Measurements from ENCODE around the gene KRTAP9-2.
"Not testable (repeated sequence)": the region's sequence is repeated elsewhere in the genome, so short reads cannot be mapped to it uniquely, and the experiment has no call there.

Gene KRTAP9-2

GRCh38 chr17:41226598-41227095 lies at the start of gene KRTAP9-2:
Gene KRTAP9-2, plus strand, starts transcription at chr17:41226648. Its CDS starts 7 bp downstream, at chr17:41226655.
- not testable (repeated sequence) for DNase-seq

- peak in 1 of 2 donors; percentile 12 for DNase-seq
Observed at GRCh38 chr17:41176744-41177387, 49.6 kb upstream of the KRTAP9-2 start.

- DNase-seq, result no peak
Observed at GRCh38 chr17:41177727-41178271, 48.6 kb upstream of the KRTAP9-2 start, which contains the start of gene KRTAP4-2. Gene KRTAP4-2, minus strand, starts transcription at chr17:41178221. Its CDS starts 57 bp downstream, at chr17:41178164.

- peak; percentile 21 to 58 for DNase-seq
Observed at GRCh38 chr17:41178341-41178740, 48.1 kb upstream of the KRTAP9-2 start.

GRCh38 chr17:41178843-41179616 lies 47.4 kb upstream of the KRTAP9-2 start:
- DNase-seq, result no peak

GRCh38 chr17:41184480-41184961 lies 41.9 kb upstream of the KRTAP9-2 start, which contains the start of gene KRTAP4-1:
Gene KRTAP4-1, minus strand, starts transcription at chr17:41184911. Its CDS starts 57 bp downstream, at chr17:41184854.
- no peak for DNase-seq

- no peak for DNase-seq
Observed at GRCh38 chr17:41185001-41185400, 41.4 kb upstream of the KRTAP9-2 start.

- no peak for DNase-seq
Observed at GRCh38 chr17:41186872-41187271, 39.6 kb upstream of the KRTAP9-2 start.

- not testable (repeated sequence) for DNase-seq
Observed at GRCh38 chr17:41189837-41190318, 36.6 kb upstream of the KRTAP9-2 start, which contains the start of gene KRTAP9-1. Gene KRTAP9-1, plus strand, starts transcription at chr17:41189887. Its CDS starts 0 bp downstream, at chr17:41189887.

GRCh38 chr17:41190328-41190727 lies 36.1 kb upstream of the KRTAP9-2 start:
- no peak for DNase-seq

GRCh38 chr17:41196068-41196467 lies 30.4 kb upstream of the KRTAP9-2 start:
- DNase-seq, result no peak

- no peak for DNase-seq
Observed at GRCh38 chr17:41199421-41200078, 26.9 kb upstream of the KRTAP9-2 start.

- peak in 1 of 2 donors; percentile 5 for DNase-seq
Observed at GRCh38 chr17:41211845-41212466, 14.5 kb upstream of the KRTAP9-2 start.

- DNase-seq, result no peak
Observed at GRCh38 chr17:41212524-41213169, 13.8 kb upstream of the KRTAP9-2 start.

GRCh38 chr17:41215681-41216080 lies 10.8 kb upstream of the KRTAP9-2 start:
- DNase-seq, result no peak

- no peak for DNase-seq
Observed at GRCh38 chr17:41223821-41224220, 2.6 kb upstream of the KRTAP9-2 start.

- DNase-seq, result no peak
Observed at GRCh38 chr17:41226051-41226450, 397 bp upstream of the KRTAP9-2 start.

- no peak for DNase-seq
Observed at GRCh38 chr17:41230094-41230493, 3.6 kb downstream of the KRTAP9-2 start.

- DNase-seq, result no peak
Observed at GRCh38 chr17:41231731-41232130, 5.3 kb downstream of the KRTAP9-2 start.

GRCh38 chr17:41232399-41233105 lies 6.1 kb downstream of the KRTAP9-2 start, which contains the start of gene KRTAP9-3:
Gene KRTAP9-3, plus strand, starts transcription at chr17:41232449. Its CDS starts 53 bp downstream, at chr17:41232502.
- DNase-seq, result not testable (repeated sequence)

- not testable (repeated sequence) for DNase-seq
Observed at GRCh38 chr17:41237116-41237515, 10.7 kb downstream of the KRTAP9-2 start.

Measured in inflammatory macrophage treated with lipopolysaccharide for 1 hour (primary cell).